ENCODE data around the gene CGNL1.

DNA sequence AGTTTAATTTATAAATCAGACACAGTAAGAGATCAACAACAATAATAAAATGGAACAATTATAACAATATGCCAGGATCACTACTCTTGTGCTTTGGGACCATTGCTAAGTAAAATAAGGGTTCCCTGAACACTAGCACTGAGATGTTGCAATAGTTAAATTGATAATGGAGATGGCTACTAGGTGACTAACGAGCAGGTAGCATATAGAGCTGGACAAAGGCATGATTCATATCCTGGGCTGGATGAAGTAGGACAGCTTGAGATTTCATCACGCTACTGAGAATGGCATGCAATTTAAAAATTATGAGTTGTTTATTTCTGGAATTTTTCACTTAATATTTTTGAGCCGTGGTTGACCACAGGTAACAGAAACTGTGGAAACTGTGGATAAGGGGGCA is 194.7 kb downstream of the CGNL1 start:
- TF ChIP-seq, protein P1, sequence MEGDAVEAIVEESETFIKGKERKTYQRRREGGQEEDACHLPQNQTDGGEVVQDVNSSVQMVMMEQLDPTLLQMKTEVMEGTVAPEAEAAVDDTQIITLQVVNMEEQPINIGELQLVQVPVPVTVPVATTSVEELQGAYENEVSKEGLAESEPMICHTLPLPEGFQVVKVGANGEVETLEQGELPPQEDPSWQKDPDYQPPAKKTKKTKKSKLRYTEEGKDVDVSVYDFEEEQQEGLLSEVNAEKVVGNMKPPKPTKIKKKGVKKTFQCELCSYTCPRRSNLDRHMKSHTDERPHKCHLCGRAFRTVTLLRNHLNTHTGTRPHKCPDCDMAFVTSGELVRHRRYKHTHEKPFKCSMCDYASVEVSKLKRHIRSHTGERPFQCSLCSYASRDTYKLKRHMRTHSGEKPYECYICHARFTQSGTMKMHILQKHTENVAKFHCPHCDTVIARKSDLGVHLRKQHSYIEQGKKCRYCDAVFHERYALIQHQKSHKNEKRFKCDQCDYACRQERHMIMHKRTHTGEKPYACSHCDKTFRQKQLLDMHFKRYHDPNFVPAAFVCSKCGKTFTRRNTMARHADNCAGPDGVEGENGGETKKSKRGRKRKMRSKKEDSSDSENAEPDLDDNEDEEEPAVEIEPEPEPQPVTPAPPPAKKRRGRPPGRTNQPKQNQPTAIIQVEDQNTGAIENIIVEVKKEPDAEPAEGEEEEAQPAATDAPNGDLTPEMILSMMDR (IDR thresholded peaks at IDR 0.05; ENCODE audit: low read length): no peak
- TF ChIP-seq EZH2 (optimal IDR thresholded peaks at IDR 0.05; ENCODE audit: low read depth, low read length): no peak
- TF ChIP-seq EZH2phosphoT487 (IDR thresholded peaks at IDR 0.05; ENCODE audit: low read length): no peak
